Erythroblast (primary cell): ENCODE results near the gene AMH.

Source experiments
- DNase-seq, 2 experiments: peaks; one replicate each; lab custom pipeline; 2025; lab: John Stamatoyannopoulos, UW
- GATA1 ChIP-seq: IDR thresholded peaks from 2 replicates; pipeline ENCODE4 v1.6.1; 2011; ENCODE audit warnings: low read depth, mild to moderate bottlenecking, control low read depth, low read length, moderate library complexity
- POLR2A ChIP-seq: IDR thresholded peaks from 2 replicates; pipeline ENCODE4 v1.6.1; 2011; ENCODE audit warnings: mild to moderate bottlenecking, low read length

AMH gene

GRCh38 chr19:2212861-2213711, 36.0 kb upstream of the AMH start:
- DNase-seq: no peak
- TF ChIP-seq POLR2A (no peak), GATA1 (no peak)

GRCh38 chr19:2213799-2214198, 35.3 kb upstream of the AMH start:
- DNase-seq: no peak
- no peak for TF ChIP-seq POLR2A
- no peak for TF ChIP-seq GATA1

- no peak for DNase-seq
- TF ChIP-seq GATA1 (no peak), POLR2A (no peak)
Observed at GRCh38 chr19:2214251-2214650, 34.9 kb upstream of the AMH start.

- no peak for DNase-seq
- TF ChIP-seq GATA1: no peak
- no peak for TF ChIP-seq POLR2A
Observed at GRCh38 chr19:2215281-2215751, 33.8 kb upstream of the AMH start.

GRCh38 chr19:2216361-2217225, 32.5 kb upstream of the AMH start:
- TF ChIP-seq POLR2A: no peak
- TF ChIP-seq GATA1: no peak
- no peak for DNase-seq

- DNase-seq: no peak
- TF ChIP-seq GATA1: no peak
- no peak for TF ChIP-seq POLR2A
Observed at GRCh38 chr19:2217591-2217990, 31.5 kb upstream of the AMH start.

GRCh38 chr19:2219726-2220125, 29.4 kb upstream of the AMH start:
- TF ChIP-seq GATA1 (no peak), POLR2A (no peak)
- DNase-seq: no peak

GRCh38 chr19:2221250-2221831, 27.8 kb upstream of the AMH start:
- DNase-seq: no peak

GRCh38 chr19:2221918-2222317, 27.2 kb upstream of the AMH start:
- TF ChIP-seq GATA1: no peak
- TF ChIP-seq POLR2A: no peak
- DNase-seq: no peak

More at GRCh38 chr19:2221250-2221831, 27.8 kb upstream of the AMH start:
- TF ChIP-seq POLR2A (no peak), GATA1 (no peak)

- TF ChIP-seq POLR2A: no peak
- no peak for TF ChIP-seq GATA1
- no peak for DNase-seq
Observed at GRCh38 chr19:2223391-2223790, 25.7 kb upstream of the AMH start.

- TF ChIP-seq GATA1 (no peak), POLR2A (no peak)
- DNase-seq: no peak
Observed at GRCh38 chr19:2223959-2224358, 25.2 kb upstream of the AMH start.

- DNase-seq: no peak
- TF ChIP-seq GATA1: no peak
- TF ChIP-seq POLR2A: no peak
Observed at GRCh38 chr19:2224754-2225349, 24.3 kb upstream of the AMH start.

GRCh38 chr19:2225415-2226050, 23.6 kb upstream of the AMH start:
- TF ChIP-seq GATA1 (no peak), POLR2A (no peak)
- no peak for DNase-seq
